ENCODE measurements around the gene E2F6. TPM values are rescaled to one million over a fixed set of nuclear protein-coding genes. Genes with fewer than 3 reads are reported as not detected.
A peak's percentile ranks its signal among the peaks of the same experiment; 100 is the strongest.

Gene E2F6
- total and polyA plus RNA-seq, 2 of the 13 experiments (the other 11 are each of a cell fraction or from before 2014, with no cell fraction given), result 27.3 to 36.0 TPM

DNA sequence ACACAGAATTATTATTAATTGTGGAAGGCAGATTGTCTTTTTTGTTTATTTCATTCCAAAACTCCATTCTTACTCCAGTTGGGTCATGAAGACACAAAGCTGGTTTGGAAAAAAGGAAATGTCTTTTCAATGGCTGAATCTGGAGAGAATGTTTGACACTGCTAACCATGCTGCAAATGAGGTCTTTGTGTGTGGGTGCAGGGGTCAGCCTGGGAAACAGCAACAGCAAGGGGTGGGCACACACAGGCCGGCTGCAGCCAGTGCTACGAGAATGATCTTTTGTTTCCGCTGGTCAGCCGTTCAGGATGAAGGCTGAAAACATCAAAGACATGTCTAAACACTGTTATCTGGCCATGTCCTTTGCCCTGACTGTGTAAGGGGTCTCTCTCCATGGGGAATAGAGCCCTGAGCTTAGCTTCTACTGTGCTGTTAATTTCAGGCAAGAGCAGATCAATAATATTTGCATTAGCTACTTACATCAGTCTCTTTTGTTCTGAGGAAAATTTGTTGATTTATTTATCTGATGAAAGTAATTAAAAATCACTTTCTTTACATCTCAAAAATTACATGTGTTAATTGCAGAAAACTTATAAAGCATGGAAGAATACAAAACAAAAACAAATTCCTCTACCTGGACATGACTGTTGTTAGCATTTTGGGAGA, 33.3 kb upstream of the E2F6 start (continued):
- TF ChIP-seq, protein P1, sequence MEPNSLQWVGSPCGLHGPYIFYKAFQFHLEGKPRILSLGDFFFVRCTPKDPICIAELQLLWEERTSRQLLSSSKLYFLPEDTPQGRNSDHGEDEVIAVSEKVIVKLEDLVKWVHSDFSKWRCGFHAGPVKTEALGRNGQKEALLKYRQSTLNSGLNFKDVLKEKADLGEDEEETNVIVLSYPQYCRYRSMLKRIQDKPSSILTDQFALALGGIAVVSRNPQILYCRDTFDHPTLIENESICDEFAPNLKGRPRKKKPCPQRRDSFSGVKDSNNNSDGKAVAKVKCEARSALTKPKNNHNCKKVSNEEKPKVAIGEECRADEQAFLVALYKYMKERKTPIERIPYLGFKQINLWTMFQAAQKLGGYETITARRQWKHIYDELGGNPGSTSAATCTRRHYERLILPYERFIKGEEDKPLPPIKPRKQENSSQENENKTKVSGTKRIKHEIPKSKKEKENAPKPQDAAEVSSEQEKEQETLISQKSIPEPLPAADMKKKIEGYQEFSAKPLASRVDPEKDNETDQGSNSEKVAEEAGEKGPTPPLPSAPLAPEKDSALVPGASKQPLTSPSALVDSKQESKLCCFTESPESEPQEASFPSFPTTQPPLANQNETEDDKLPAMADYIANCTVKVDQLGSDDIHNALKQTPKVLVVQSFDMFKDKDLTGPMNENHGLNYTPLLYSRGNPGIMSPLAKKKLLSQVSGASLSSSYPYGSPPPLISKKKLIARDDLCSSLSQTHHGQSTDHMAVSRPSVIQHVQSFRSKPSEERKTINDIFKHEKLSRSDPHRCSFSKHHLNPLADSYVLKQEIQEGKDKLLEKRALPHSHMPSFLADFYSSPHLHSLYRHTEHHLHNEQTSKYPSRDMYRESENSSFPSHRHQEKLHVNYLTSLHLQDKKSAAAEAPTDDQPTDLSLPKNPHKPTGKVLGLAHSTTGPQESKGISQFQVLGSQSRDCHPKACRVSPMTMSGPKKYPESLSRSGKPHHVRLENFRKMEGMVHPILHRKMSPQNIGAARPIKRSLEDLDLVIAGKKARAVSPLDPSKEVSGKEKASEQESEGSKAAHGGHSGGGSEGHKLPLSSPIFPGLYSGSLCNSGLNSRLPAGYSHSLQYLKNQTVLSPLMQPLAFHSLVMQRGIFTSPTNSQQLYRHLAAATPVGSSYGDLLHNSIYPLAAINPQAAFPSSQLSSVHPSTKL (CRISPR knock-in tag; IDR thresholded peaks at IDR 0.05), result peak; percentile 99
- TF ChIP-seq ZNF580 (CRISPR knock-in tag; IDR thresholded peaks at IDR 0.05; ENCODE audit: borderline replicate concordance, low read depth) (peak; percentile 96; the same call in 1 of the 2 replicates), HNRNPL (IDR thresholded peaks at IDR 0.05; ENCODE audit: low read depth, low read length) (no peak), ZNF788 (CRISPR knock-in tag; IDR thresholded peaks at IDR 0.05; ENCODE audit: borderline replicate concordance) (peak; percentile 96; the same call in 1 of the 2 replicates), ZNF543 (CRISPR knock-in tag; IDR thresholded peaks at IDR 0.05) (0 out of 2 replicates have a peak, but pooled peaks have one; percentile 54), ZNF143 (CRISPR knock-in tag; IDR thresholded peaks at IDR 0.05) (peak; percentile 54; the same call in 1 of the 2 replicates), NCOA2 (CRISPR knock-in tag; IDR thresholded peaks at IDR 0.05) (peak; percentile 99), CENPT (CRISPR knock-in tag; IDR thresholded peaks at IDR 0.05; ENCODE audit: low read depth) (no peak), ZNF253 (CRISPR knock-in tag; IDR thresholded peaks at IDR 0.05; ENCODE audit: borderline replicate concordance) (no peak), ZNF121 (CRISPR knock-in tag; IDR thresholded peaks at IDR 0.05) (peak; percentile 55; the same call in 1 of the 2 replicates), PAX8 (CRISPR knock-in tag; IDR thresholded peaks at IDR 0.05; ENCODE audit: borderline replicate concordance) (0 out of 2 replicates have a peak, but pooled peaks have one; percentile 45), CAMTA2 (CRISPR knock-in tag; IDR thresholded peaks at IDR 0.05; ENCODE audit: borderline replicate concordance) (no peak), ZNF737 (CRISPR knock-in tag; IDR thresholded peaks at IDR 0.05; ENCODE audit: borderline replicate concordance) (no peak), ZNF24 (IDR thresholded peaks at IDR 0.05) (0 out of 2 replicates have a peak, but pooled peaks have one; percentile 30), GTF3A (CRISPR knock-in tag; conservative IDR thresholded peaks at IDR 0.05) (no peak; the same call in 1 of the 2 replicates), ISL2 (CRISPR knock-in tag; IDR thresholded peaks at IDR 0.05) (peak; percentile 100), RFXAP (CRISPR knock-in tag; IDR thresholded peaks at IDR 0.05; ENCODE audit: borderline replicate concordance) (peak; percentile 94)

Data from HepG2 (cell line).